GM20000 (cell line): ENCODE results near the gene ZSCAN22.

Experiments
- DNase-seq: peaks from one replicate; pipeline ENCODE4 v3.0.0; 2012; ENCODE audit warnings: low spot score
- TF ChIP-seq, protein P1 (sequence below): IDR thresholded peaks from 2 replicates; pipeline ENCODE4 v1.5.1; 2012; ENCODE audit warnings: mild to moderate bottlenecking, control low read depth; ENCODE audit errors: extremely low read depth, missing control alignments

Gene ZSCAN22

DNA sequence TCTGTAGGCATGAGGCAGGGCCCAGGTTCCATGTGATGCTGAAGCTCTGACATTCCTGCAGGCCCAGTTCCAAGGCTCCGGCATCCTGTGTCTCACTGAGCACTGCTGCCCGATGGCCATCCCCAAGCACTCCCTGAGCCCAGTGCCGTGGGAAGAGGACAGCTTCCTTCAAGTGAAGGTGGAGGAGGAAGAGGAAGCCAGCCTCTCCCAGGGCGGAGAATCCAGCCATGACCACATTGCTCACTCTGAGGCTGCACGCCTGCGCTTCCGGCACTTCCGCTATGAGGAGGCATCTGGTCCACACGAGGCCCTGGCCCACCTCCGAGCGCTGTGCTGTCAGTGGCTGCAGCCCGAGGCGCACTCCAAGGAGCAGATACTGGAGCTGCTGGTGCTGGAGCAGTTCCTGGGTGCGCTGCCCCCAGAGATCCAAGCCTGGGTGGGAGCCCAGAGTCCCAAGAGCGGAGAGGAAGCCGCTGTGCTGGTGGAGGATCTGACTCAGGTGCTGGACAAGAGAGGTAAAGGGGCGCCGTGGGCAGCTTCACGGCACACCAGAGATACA, 8.0 kb downstream of the ZSCAN22 start:
- TF ChIP-seq, protein P1, sequence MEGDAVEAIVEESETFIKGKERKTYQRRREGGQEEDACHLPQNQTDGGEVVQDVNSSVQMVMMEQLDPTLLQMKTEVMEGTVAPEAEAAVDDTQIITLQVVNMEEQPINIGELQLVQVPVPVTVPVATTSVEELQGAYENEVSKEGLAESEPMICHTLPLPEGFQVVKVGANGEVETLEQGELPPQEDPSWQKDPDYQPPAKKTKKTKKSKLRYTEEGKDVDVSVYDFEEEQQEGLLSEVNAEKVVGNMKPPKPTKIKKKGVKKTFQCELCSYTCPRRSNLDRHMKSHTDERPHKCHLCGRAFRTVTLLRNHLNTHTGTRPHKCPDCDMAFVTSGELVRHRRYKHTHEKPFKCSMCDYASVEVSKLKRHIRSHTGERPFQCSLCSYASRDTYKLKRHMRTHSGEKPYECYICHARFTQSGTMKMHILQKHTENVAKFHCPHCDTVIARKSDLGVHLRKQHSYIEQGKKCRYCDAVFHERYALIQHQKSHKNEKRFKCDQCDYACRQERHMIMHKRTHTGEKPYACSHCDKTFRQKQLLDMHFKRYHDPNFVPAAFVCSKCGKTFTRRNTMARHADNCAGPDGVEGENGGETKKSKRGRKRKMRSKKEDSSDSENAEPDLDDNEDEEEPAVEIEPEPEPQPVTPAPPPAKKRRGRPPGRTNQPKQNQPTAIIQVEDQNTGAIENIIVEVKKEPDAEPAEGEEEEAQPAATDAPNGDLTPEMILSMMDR = no peak
- DNase-seq = no peak

DNA sequence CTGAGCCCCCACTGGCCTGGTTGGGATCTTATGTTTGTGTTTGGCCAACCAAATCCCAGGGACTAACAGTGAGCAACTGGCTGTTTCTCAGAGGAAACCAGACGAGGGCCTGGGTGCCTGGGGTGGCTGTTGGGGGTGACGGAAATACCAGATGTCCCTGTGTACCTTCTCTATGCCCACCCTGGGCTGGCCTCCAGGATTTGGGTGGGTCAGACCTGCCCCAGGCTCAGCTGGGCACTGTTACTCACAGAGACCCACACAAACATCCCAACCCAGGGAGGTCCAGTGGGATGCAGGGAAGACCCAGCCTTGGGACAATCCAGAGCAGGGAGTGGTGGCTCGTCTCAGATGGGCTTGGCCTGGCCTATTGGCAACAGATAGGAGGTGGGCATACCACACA, 8.8 kb downstream of the ZSCAN22 start:
- TF ChIP-seq, protein P1 = no peak
- DNase-seq = no peak

DNA sequence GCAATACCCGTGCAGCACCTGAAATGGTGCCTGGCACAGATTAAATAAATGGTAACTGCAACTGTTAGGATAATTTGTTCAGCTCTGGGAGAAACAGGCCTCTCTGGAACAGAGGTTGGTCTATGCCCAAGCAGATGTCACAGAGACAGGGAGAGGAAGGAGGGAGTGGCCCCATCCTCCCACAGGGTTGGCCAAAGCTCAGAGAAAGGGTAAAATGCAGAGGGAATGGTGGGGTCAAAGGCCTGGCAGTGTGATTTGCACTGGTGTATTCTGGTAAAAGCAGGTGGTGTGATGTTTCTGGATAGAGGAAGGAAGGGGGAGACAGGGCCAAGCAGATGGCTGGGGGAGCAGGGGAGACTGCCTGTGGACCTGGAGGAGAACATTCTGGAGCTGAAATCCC, 9.4 kb downstream of the ZSCAN22 start:
- TF ChIP-seq, protein P1 = no peak
- no peak for DNase-seq

DNA sequence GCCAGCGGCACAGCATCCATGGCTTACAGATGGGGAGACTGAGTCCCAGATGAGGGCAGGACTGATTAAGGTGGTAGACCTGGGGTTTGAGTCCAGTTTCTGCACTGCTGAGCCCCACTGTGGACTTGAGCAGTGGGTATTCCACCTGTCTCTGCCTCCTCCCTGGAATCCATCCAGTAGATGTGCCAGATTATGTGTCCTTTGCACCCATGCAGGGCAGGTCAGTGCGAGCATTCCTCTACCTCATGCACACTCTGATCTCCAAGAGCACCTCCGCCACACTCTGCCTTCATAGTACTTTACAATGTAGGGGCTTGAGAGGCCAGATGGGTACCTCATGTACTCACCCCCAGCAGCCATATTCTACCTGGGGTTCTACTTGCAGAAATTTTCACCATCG, 10.0 kb downstream of the ZSCAN22 start:
- TF ChIP-seq, protein P1 = no peak
- no peak for DNase-seq

DNA sequence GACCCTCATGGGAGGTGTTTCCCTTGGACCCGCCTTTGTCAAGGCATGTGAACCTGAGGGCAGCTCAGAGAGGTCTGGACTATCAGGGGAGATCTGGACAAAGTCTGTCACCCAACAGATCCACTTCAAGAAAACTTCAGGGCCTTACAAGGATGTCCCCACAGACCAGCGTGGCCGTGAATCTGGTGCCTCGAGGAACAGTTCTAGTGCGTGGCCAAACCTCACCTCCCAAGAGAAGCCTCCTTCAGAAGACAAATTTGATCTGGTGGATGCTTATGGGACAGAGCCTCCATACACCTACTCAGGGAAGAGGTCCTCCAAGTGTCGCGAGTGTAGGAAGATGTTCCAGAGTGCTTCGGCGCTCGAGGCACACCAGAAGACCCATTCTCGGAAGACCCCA, 11.5 kb downstream of the ZSCAN22 start:
- no peak for DNase-seq
- TF ChIP-seq, protein P1 = no peak

DNA sequence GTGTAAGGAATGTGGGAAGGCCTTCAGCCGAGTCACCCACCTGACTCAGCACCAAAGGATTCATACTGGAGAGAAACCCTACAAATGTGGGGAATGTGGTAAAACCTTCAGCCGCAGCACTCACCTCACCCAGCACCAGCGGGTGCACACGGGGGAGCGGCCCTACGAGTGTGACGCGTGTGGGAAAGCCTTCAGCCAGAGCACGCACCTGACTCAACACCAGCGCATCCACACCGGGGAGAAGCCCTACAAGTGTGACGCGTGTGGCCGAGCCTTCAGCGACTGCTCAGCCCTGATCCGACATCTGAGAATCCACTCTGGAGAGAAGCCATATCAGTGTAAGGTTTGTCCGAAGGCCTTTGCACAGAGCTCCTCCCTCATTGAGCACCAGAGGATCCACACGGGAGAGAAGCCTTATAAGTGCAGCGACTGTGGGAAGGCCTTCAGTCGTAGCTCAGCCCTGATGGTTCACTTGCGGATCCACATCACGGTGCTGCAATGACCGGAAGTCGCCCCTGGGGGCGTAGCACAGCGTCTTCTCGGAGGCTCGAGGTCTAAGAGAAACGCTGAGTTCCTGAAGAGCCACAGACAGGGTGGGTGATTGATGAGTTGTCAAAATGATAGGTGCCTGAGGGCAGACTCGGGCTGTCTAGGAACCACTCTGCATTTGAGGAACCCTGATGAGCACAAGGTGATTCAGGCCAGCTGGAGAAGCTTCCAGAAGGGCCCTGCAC, 12.2 kb downstream of the ZSCAN22 start:
- no peak for DNase-seq

DNA sequence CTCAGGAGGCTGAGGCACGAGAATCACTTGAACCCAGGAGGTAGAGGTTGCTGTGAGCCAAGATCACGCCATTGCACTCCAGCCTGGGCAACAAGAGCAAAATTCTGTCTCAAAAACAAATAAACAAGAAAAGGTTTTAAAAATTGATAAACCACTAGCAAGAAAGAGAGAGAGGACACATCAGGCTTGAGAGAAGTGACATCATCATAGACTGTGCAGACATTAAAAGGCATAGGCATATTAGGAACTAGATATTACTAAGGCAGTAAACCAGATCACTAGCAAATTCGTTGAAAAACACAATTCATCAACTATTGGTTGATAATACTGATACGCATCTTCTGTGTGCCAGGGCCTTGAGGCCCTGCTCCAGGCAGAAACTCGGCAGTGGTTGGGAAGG, 18.8 kb downstream of the ZSCAN22 start:
- TF ChIP-seq, protein P1 = no peak
- DNase-seq = no peak

More for the DNA sequence above, 12.2 kb downstream of the ZSCAN22 start:
- TF ChIP-seq, protein P1 = no peak
